NB4 (cell line): Measurements from ENCODE around the gene RBM7.

Experiments used
- CTCF ChIP-seq: IDR thresholded peaks from one replicate; pipeline ENCODE4 v1.5.1; 2012; ENCODE audit warnings: low read depth, low read length
- MAX ChIP-seq: IDR thresholded peaks from 2 replicates; pipeline ENCODE4 v1.6.1; 2011; ENCODE audit warnings: low read depth, low read length
- MYC ChIP-seq: IDR thresholded peaks from 2 replicates; pipeline ENCODE4 v1.6.1; 2011; ENCODE audit warnings: low read depth, low read length
- POLR2A ChIP-seq: IDR thresholded peaks from 2 replicates; pipeline ENCODE4 v1.6.1; 2011; ENCODE audit warnings: mild to moderate bottlenecking; ENCODE audit not compliant: insufficient read length; ENCODE audit errors: extremely low read depth

DNA sequence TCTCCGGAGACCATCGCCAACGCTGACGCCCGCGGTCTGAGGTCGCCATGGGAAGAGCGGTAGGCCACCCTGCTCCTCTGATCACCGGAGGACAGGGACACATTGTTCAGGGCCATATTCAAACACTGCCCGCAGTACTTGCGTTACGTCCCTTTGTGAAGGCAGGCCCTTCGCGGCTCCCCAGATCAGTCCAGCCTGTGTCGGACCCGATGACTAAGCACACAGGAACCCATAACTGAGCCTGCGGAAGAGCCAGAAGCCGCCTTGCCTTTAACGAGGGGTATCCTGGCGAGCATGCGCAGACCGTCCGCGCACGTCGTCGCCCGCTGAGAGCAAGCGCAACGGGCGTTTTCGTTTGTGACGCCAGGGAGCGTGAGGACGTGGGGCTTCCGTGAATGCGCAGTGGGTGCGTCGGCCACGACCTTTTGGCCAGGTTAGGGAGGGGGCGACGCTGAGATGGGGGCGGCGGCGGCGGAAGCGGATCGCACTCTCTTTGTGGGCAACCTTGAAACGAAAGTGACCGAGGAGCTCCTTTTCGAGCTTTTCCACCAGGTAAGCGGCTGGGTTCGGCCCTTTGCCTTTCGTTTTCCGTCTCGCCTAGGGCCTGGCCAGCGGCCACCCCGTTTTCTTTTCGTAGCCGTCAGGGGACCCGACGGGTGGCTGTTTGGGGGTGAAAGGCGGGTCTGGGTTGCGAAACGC lies at the start of gene RBM7, which contains the start of gene C11orf71:
- no peak for TF ChIP-seq CTCF
- peak; percentile 99 for TF ChIP-seq POLR2A
- TF ChIP-seq MYC: peak; percentile 85
- TF ChIP-seq MAX: peak; percentile 82
